ENCODE results near the gene TMEM81. TPM values are rescaled to one million over a fixed set of nuclear protein-coding genes. Genes with fewer than 3 reads are reported as not detected.

TMEM81 gene
- polyA plus RNA-seq, 1 of the 3 experiments (the other 2 are of a cell fraction): 1.8 TPM

DNA sequence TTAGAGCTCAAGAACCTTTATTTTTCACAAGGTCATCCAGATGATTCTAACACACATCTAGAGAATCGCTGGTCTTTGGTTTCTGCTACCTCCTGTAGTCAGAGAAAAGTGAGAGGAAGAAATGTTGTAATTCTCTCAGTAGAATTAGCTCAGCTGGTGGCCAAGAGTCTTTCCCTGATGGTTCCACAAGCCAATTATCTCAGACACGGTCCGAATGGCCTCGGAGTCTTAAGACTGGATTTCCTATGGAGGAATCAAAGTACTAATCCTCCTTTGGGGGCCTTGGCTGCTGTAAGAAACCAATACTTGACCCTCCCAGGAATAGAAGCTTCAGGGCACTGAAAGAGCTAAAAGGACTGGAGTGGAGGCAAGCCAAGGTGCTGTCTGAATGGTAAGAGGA is 1.8 kb downstream of the TMEM81 start:
- ChIA-PET POLR2A (no interaction called here), CTCF (interaction anchor here (1.1 to 9.9 kb wide), 4 partner anchors 21 to 275 kb away, joined by 3 to 74 read pairs (median 18); no protein-coding TSS in a partner anchor)
- 92% methylated on average over 4 of the region's 4 CpGs for WGBS (ENCODE audit: low lambda C conversion rate)
- Histone ChIP-seq H3K9me3 (no peaks in the 10 kb centered on the region), H3K27ac (ENCODE audit: low read depth in 2 of 2, low read length in 1 of 2) (no peak overlapping the region), H3K9me2 (no peaks in the 10 kb centered on the region), H4K20me1 (ENCODE audit: insufficient read depth) (no peaks in the 10 kb centered on the region), H3F3A (replicated peaks; ENCODE audit: insufficient read depth) (peaks cover 3% of the 10 kb centered on the region), H3K4me2 (no peak overlapping the region), H3K36me3 (replicated peaks in 1 of 2; ENCODE audit: control insufficient read depth in 1 of 2, insufficient read depth in 2 of 2, low read length in 1 of 2) (peaks cover 21 to 33% of the 10 kb centered on the region in 2 experiments), H3K4me1 (ENCODE audit: control insufficient read depth in 1 of 2, insufficient read depth in 2 of 2, low read depth in 1 of 2, low read length in 1 of 2) (no peaks in the 10 kb centered on the region), H3K79me2 (ENCODE audit: insufficient read depth) (no peaks in the 10 kb centered on the region), H3K27me3 (ENCODE audit: insufficient read depth) (no peaks in the 10 kb centered on the region), H3K9ac (no peak overlapping the region), H2AFZ (ENCODE audit: low read depth) (no peak overlapping the region), H3K4me3 (ENCODE audit: low read depth in 2 of 2, low read length in 1 of 2) (no peak overlapping the region)
- TF ChIP-seq TAF1 (IDR thresholded peaks at IDR 0.05; ENCODE audit: borderline replicate concordance, low read depth, low read length) (no peak), EP300 (IDR thresholded peaks at IDR 0.05; ENCODE audit: borderline replicate concordance in 1 of 2, low read depth in 1 of 2, low read length in 1 of 2) (no peak), RXRA (IDR thresholded peaks at IDR 0.05; ENCODE audit: borderline replicate concordance, low read depth) (no peak), MEF2A (IDR thresholded peaks at IDR 0.05; ENCODE audit: borderline replicate concordance, low read depth) (no peak)
- TF ChIP-seq, protein P1, sequence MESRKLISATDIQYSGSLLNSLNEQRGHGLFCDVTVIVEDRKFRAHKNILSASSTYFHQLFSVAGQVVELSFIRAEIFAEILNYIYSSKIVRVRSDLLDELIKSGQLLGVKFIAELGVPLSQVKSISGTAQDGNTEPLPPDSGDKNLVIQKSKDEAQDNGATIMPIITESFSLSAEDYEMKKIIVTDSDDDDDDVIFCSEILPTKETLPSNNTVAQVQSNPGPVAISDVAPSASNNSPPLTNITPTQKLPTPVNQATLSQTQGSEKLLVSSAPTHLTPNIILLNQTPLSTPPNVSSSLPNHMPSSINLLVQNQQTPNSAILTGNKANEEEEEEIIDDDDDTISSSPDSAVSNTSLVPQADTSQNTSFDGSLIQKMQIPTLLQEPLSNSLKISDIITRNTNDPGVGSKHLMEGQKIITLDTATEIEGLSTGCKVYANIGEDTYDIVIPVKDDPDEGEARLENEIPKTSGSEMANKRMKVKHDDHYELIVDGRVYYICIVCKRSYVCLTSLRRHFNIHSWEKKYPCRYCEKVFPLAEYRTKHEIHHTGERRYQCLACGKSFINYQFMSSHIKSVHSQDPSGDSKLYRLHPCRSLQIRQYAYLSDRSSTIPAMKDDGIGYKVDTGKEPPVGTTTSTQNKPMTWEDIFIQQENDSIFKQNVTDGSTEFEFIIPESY (IDR thresholded peaks at IDR 0.05; ENCODE audit: borderline replicate concordance, low read depth): no peak
- TF ChIP-seq, protein P2, sequence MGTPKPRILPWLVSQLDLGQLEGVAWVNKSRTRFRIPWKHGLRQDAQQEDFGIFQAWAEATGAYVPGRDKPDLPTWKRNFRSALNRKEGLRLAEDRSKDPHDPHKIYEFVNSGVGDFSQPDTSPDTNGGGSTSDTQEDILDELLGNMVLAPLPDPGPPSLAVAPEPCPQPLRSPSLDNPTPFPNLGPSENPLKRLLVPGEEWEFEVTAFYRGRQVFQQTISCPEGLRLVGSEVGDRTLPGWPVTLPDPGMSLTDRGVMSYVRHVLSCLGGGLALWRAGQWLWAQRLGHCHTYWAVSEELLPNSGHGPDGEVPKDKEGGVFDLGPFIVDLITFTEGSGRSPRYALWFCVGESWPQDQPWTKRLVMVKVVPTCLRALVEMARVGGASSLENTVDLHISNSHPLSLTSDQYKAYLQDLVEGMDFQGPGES (IDR thresholded peaks at IDR 0.05; ENCODE audit: low read depth, low read length): no peak
- TF ChIP-seq, protein P3, sequence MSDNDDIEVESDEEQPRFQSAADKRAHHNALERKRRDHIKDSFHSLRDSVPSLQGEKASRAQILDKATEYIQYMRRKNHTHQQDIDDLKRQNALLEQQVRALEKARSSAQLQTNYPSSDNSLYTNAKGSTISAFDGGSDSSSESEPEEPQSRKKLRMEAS (IDR thresholded peaks at IDR 0.05; ENCODE audit: low read depth): no peak
- TF ChIP-seq, protein P4, sequence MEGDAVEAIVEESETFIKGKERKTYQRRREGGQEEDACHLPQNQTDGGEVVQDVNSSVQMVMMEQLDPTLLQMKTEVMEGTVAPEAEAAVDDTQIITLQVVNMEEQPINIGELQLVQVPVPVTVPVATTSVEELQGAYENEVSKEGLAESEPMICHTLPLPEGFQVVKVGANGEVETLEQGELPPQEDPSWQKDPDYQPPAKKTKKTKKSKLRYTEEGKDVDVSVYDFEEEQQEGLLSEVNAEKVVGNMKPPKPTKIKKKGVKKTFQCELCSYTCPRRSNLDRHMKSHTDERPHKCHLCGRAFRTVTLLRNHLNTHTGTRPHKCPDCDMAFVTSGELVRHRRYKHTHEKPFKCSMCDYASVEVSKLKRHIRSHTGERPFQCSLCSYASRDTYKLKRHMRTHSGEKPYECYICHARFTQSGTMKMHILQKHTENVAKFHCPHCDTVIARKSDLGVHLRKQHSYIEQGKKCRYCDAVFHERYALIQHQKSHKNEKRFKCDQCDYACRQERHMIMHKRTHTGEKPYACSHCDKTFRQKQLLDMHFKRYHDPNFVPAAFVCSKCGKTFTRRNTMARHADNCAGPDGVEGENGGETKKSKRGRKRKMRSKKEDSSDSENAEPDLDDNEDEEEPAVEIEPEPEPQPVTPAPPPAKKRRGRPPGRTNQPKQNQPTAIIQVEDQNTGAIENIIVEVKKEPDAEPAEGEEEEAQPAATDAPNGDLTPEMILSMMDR (IDR thresholded peaks at IDR 0.05): no peak
- DNase-seq: no peak

DNA sequence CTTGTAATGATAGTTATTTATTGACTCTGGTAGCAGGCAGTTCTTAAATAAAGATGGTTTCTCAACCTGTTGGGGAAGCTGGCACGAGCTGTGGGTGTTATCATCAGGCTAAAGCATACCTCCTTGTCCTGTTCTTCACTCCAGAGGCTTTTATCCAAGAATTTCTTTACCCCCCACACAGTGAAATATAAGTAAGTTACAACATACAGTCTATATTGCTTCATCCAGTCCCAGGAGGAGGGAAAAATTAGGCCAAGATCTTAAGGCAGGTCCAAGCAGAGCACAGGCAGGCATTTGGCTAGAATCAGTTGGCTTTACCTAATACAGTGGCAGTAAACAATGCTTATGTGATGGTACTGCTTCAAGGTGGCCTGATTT is 6.3 kb downstream of the TMEM81 start:
- CTCF ChIA-PET: interaction anchor here (0.6 to 6.2 kb wide), 10 partner anchors 9 to 1064 kb away, joined by 3 to 58 read pairs (median 4); no protein-coding TSS in a partner anchor
- POLR2A ChIA-PET: no interaction called here
- TF ChIP-seq NFIC (IDR thresholded peaks at IDR 0.05; ENCODE audit: borderline replicate concordance) (no peak), JUND (IDR thresholded peaks at IDR 0.05) (no peak), TEAD4 (IDR thresholded peaks at IDR 0.05; ENCODE audit: borderline replicate concordance, insufficient read depth) (no peak), SMC3 (IDR thresholded peaks at IDR 0.05; ENCODE audit: low read depth, low read length) (no peak), FOSL2 (IDR thresholded peaks at IDR 0.05; ENCODE audit: borderline replicate concordance, low read depth) (no peak), NRF1 (IDR thresholded peaks at IDR 0.05; ENCODE audit: low read depth, low read length) (no peak), RAD21 (IDR thresholded peaks at IDR 0.05; ENCODE audit: low read length) (no peak), CHD2 (IDR thresholded peaks at IDR 0.05; ENCODE audit: low read length, partially characterized antibody) (no peak), TAF1 (IDR thresholded peaks at IDR 0.05; ENCODE audit: borderline replicate concordance, low read depth, low read length) (no peak), EP300 (IDR thresholded peaks at IDR 0.05; ENCODE audit: borderline replicate concordance in 1 of 2, low read depth in 1 of 2, low read length in 1 of 2) (no peak)
- TF ChIP-seq, protein P5, sequence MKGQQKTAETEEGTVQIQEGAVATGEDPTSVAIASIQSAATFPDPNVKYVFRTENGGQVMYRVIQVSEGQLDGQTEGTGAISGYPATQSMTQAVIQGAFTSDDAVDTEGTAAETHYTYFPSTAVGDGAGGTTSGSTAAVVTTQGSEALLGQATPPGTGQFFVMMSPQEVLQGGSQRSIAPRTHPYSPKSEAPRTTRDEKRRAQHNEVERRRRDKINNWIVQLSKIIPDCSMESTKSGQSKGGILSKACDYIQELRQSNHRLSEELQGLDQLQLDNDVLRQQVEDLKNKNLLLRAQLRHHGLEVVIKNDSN (IDR thresholded peaks at IDR 0.05; ENCODE audit: borderline replicate concordance, low read depth): no peak
- TF ChIP-seq, protein P6, sequence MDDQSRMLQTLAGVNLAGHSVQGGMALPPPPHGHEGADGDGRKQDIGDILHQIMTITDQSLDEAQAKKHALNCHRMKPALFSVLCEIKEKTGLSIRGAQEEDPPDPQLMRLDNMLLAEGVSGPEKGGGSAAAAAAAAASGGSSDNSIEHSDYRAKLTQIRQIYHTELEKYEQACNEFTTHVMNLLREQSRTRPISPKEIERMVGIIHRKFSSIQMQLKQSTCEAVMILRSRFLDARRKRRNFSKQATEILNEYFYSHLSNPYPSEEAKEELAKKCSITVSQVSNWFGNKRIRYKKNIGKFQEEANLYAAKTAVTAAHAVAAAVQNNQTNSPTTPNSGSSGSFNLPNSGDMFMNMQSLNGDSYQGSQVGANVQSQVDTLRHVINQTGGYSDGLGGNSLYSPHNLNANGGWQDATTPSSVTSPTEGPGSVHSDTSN (IDR thresholded peaks at IDR 0.05): no peak
- TF ChIP-seq, protein P3 (IDR thresholded peaks at IDR 0.05; ENCODE audit: low read depth): no peak

More for the DNA sequence above, 6.3 kb downstream of the TMEM81 start:
- no peak overlapping the region for H3K4me2 ChIP-seq
- H3K4me1 ChIP-seq (ENCODE audit: control insufficient read depth in 1 of 2, insufficient read depth in 2 of 2, low read depth in 1 of 2, low read length in 1 of 2): no peaks in the 10 kb centered on the region; a peak in 1 of 4 replicates
- H3K9me3 ChIP-seq: no peaks in the 10 kb centered on the region
- H3F3A ChIP-seq (replicated peaks; ENCODE audit: insufficient read depth): peaks cover 3% of the 10 kb centered on the region
- H4K20me1 ChIP-seq (ENCODE audit: insufficient read depth): no peaks in the 10 kb centered on the region
- H3K27ac ChIP-seq (ENCODE audit: low read depth in 2 of 2, low read length in 1 of 2): no peak overlapping the region
- H3K9ac ChIP-seq: no peak overlapping the region
- WGBS (ENCODE audit: low lambda C conversion rate): 68% methylated on average over 1 of the region's 1 CpG
- H2AFZ ChIP-seq (ENCODE audit: low read depth): no peak overlapping the region
- H3K36me3 ChIP-seq (replicated peaks in 1 of 2; ENCODE audit: control insufficient read depth in 1 of 2, insufficient read depth in 2 of 2, low read length in 1 of 2): peaks cover 0 to 7% of the 10 kb centered on the region in 2 experiments
- no peak overlapping the region for H3K4me3 ChIP-seq (ENCODE audit: low read depth in 2 of 2, low read length in 1 of 2)
- no peaks in the 10 kb centered on the region for H3K27me3 ChIP-seq (ENCODE audit: insufficient read depth)
- no peaks in the 10 kb centered on the region for H3K9me2 ChIP-seq
- DNase-seq: no peak
- no peaks in the 10 kb centered on the region for H3K79me2 ChIP-seq (ENCODE audit: insufficient read depth)

Measured in SK-N-SH (cell line).